NT2/D1 (cell line): ENCODE results near the gene TEAD1.

ENCODE experiments used
- YY1 ChIP-seq: IDR thresholded peaks from 2 replicates; pipeline ENCODE4 v1.6.1; 2011; ENCODE audit not compliant: insufficient read length, insufficient read depth
- ZNF274 ChIP-seq: IDR thresholded peaks from 2 replicates; pipeline ENCODE4 v1.6.1; 2011; ENCODE audit warnings: mild to moderate bottlenecking, low read depth, low read length

- TF ChIP-seq YY1 (no peak), ZNF274 (no peak)
Observed at GRCh38 chr11:12721816-12722604, 47.8 kb downstream of the TEAD1 start.
